ENCODE data around the gene RAB24. TPM values are rescaled to one million over a fixed set of nuclear protein-coding genes. Genes with fewer than 3 reads are reported as not detected.
"Not testable (repeated sequence)": the region's sequence is repeated elsewhere in the genome, so short reads cannot be mapped to it uniquely, and the experiment has no call there.

Gene RAB24
- total RNA-seq, 1 donor from 2014 or later, result 31.7 TPM

DNA sequence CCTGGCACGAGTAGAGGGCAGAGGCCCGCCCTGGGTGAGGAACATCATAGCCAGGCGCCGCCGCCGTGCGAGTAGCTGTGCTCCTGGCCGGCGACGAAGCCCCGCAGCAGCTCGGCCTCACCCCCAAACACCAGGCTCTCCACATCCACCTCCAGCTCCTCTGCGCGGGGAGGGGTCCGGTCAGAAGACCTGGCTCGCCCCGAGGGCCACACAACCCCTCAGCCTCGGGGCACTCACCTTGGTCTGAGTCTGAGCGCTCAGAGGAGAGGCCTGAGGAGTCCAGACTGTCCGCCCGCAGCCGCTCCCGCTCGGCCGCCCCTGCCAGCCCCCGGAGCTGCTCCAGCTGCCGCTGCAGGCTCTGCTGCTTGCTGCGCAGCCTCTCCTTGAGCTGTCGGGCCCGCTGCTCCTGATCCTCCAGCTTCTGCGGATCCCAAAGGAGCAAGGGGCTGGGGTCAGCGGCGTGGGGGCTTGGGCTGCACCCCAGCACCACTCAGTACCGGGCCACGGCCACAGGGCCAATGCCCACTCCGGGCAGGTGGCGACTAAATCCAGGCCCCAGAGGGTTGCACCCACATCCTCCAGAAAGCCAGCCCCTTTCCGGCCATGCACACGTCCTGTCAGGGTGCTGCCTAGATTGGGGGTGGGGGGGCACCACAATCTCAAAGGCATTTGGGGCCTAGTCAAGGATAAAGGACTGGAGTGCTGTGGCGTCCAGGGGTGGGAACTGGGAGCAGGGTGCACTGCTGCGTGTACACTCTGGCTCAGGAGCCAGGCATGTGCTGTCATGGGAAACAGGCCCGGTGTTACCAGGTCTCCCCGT, 4.2 kb upstream of the RAB24 start:
- TF ChIP-seq, protein P1, sequence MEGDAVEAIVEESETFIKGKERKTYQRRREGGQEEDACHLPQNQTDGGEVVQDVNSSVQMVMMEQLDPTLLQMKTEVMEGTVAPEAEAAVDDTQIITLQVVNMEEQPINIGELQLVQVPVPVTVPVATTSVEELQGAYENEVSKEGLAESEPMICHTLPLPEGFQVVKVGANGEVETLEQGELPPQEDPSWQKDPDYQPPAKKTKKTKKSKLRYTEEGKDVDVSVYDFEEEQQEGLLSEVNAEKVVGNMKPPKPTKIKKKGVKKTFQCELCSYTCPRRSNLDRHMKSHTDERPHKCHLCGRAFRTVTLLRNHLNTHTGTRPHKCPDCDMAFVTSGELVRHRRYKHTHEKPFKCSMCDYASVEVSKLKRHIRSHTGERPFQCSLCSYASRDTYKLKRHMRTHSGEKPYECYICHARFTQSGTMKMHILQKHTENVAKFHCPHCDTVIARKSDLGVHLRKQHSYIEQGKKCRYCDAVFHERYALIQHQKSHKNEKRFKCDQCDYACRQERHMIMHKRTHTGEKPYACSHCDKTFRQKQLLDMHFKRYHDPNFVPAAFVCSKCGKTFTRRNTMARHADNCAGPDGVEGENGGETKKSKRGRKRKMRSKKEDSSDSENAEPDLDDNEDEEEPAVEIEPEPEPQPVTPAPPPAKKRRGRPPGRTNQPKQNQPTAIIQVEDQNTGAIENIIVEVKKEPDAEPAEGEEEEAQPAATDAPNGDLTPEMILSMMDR (IDR thresholded peaks at IDR 0.05; ENCODE audit: insufficient read depth, low read depth, low read length), result no peak
- no peak for TF ChIP-seq EZH2 (IDR thresholded peaks at IDR 0.05; ENCODE audit: insufficient read depth, low read length)

DNA sequence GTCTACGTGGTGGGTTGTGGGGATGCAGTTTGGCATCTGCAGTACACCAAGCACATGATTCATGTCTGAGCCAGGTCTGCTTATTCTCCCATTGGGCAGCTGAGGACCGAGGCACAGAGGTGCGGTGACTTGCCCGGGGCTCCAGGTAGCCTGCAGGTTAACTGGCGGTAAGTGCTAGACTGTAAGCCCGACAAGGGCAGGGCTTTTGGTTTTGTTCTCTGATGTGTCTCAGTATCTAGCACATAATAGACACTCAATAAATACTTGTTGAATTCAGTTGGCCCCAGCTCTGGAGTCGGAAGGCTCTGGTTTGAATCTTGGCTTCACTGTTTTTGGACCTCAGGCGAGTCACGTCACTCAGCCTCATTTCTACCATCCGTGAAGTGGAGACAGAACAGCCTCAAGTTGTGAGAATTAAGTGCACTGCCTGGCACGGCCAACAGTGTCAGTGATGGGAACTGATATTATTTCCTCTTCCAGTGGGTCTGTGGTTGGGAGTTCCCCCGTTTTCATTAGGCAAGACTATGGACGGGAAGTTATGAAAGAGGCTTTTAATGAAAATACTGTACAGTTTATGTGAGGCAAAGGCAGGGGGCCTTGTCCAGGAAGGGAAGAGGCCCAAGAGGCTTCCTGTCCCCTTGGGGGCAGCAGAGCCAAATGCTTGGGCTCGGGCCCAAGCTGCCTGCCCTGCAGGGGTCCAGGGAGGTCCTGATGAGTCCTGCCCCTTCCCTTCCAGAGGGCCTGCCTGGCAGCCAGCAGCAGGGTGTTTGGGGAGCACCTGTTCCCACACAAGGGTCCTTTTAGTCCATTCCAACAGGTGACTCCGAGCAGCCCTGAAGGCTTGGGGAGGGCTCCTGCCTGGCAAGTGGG, 3.4 kb upstream of the RAB24 start:
- no peak for TF ChIP-seq EZH2 (IDR thresholded peaks at IDR 0.05; ENCODE audit: insufficient read depth, low read length)
- TF ChIP-seq, protein P1 (IDR thresholded peaks at IDR 0.05; ENCODE audit: insufficient read depth, low read depth, low read length), result no peak
- FAIRE-seq, result no peak

More for the DNA sequence above, 4.2 kb upstream of the RAB24 start:
- no peak overlapping the region for H2AFZ ChIP-seq (ENCODE audit: low read depth, low read length)
- H4K20me1 ChIP-seq (ENCODE audit: insufficient read depth, low read length), result peaks cover 52% of the 10 kb centered on the region
- no peak overlapping the region for H3K4me3 Mint-ChIP-seq (ENCODE audit: unreplicated experiment)
- peaks cover 57% of the 10 kb centered on the region for H3K79me2 ChIP-seq (ENCODE audit: insufficient read depth, low read length)
- H3K27ac Mint-ChIP-seq (ENCODE audit: unreplicated experiment), result no peak overlapping the region
- no peaks in the 10 kb centered on the region for H3K9me3 ChIP-seq (ENCODE audit: insufficient read depth, low read depth, low read length)
- H3K4me3 ChIP-seq (ENCODE audit: insufficient read depth, low read depth, low read length), result no peak overlapping the region
- no peaks in the 10 kb centered on the region for H3K27me3 ChIP-seq (ENCODE audit: insufficient read depth, low read length)
- no peak for FAIRE-seq
- no peak overlapping the region for H3K27ac ChIP-seq (ENCODE audit: low read depth, low read length)
- H3K4me1 ChIP-seq (ENCODE audit: insufficient read depth, low read length), result peaks cover 36% of the 10 kb centered on the region
- no peak overlapping the region for H3K4me2 ChIP-seq (ENCODE audit: low read length)
- no peak for DNase-seq (ENCODE audit: low read depth)
- no peak overlapping the region for H3K9ac ChIP-seq (ENCODE audit: low read length)
- H3K4me1 Mint-ChIP-seq (ENCODE audit: low read depth, unreplicated experiment), result peaks cover 18% of the 10 kb centered on the region
- H3K36me3 ChIP-seq (ENCODE audit: insufficient read depth, low read length), result peaks cover 10% of the 10 kb centered on the region
- H3K9me3 Mint-ChIP-seq (ENCODE audit: unreplicated experiment), result no peaks in the 10 kb centered on the region
- H3K36me3 Mint-ChIP-seq (ENCODE audit: low read depth, unreplicated experiment), result peaks cover 17% of the 10 kb centered on the region
- H3K27me3 Mint-ChIP-seq (ENCODE audit: low read depth, unreplicated experiment), result no peaks in the 10 kb centered on the region

DNA sequence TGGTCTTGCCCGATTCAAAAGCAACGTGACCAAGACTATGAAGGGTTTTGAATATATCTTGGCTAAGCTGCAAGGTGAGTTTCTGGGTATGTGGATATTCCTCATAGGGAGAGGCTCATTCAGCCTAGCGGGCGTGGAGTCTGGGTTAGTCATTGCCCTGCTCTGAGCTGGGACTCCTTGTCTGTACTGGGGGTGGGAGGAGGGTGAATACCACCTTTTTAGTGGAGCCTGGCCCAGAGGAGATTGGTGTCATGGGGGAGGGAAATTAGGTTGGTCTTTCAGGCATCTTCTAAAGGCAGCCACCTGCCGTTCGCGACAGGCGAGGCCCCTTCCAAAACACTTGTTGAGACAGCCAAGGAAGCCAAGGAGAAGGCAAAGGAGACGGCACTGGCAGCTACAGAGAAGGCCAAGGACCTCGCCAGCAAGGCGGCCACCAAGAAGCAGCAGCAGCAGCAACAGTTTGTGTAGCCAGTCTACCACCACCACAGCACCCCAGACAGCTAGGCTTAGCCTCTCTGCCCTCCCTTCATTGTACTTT, 2.7 kb upstream of the RAB24 start:
- H3K9ac ChIP-seq (ENCODE audit: low read length); H3K27me3 Mint-ChIP-seq (ENCODE audit: low read depth, unreplicated experiment); H3K9me3 Mint-ChIP-seq (ENCODE audit: unreplicated experiment); H2AFZ ChIP-seq (ENCODE audit: low read depth, low read length); H3K9me3 ChIP-seq (ENCODE audit: insufficient read depth, low read depth, low read length); FAIRE-seq; DNase-seq (ENCODE audit: low read depth); H3K27ac Mint-ChIP-seq (ENCODE audit: unreplicated experiment); H3K27ac ChIP-seq (ENCODE audit: low read depth, low read length); H3K4me3 ChIP-seq (ENCODE audit: insufficient read depth, low read depth, low read length); H3K27me3 ChIP-seq (ENCODE audit: insufficient read depth, low read length): not testable (repeated sequence)
- peak overlapping the region; percentile 92 for H3K4me2 ChIP-seq (ENCODE audit: low read length)
- H3K4me1 Mint-ChIP-seq (ENCODE audit: low read depth, unreplicated experiment), result peaks cover 21% of the 10 kb centered on the region
- peaks cover 42% of the 10 kb centered on the region for H3K4me1 ChIP-seq (ENCODE audit: insufficient read depth, low read length)
- peaks cover 24% of the 10 kb centered on the region for H3K36me3 Mint-ChIP-seq (ENCODE audit: low read depth, unreplicated experiment)
- peak overlapping the region; percentile 99 for H3K4me3 Mint-ChIP-seq (ENCODE audit: unreplicated experiment)
- H3K79me2 ChIP-seq (ENCODE audit: insufficient read depth, low read length), result peaks cover 73% of the 10 kb centered on the region
- peaks cover 66% of the 10 kb centered on the region for H4K20me1 ChIP-seq (ENCODE audit: insufficient read depth, low read length)
- H3K36me3 ChIP-seq (ENCODE audit: insufficient read depth, low read length), result peaks cover 15% of the 10 kb centered on the region

More for the DNA sequence above, 3.4 kb upstream of the RAB24 start:
- Mint-ChIP-seq H3K4me3 (ENCODE audit: unreplicated experiment) (no peak overlapping the region), H3K27ac (ENCODE audit: unreplicated experiment) (no peak overlapping the region), H3K9me3 (ENCODE audit: unreplicated experiment) (no peaks in the 10 kb centered on the region), H3K27me3 (ENCODE audit: low read depth, unreplicated experiment) (no peaks in the 10 kb centered on the region), H3K4me1 (ENCODE audit: low read depth, unreplicated experiment) (peaks cover 20% of the 10 kb centered on the region), H3K36me3 (ENCODE audit: low read depth, unreplicated experiment) (peaks cover 23% of the 10 kb centered on the region)
- Histone ChIP-seq H3K36me3 (ENCODE audit: insufficient read depth, low read length) (peaks cover 10% of the 10 kb centered on the region), H3K4me3 (ENCODE audit: insufficient read depth, low read depth, low read length) (no peak overlapping the region), H3K9ac (ENCODE audit: low read length) (no peak overlapping the region), H3K27me3 (ENCODE audit: insufficient read depth, low read length) (no peaks in the 10 kb centered on the region), H3K9me3 (ENCODE audit: insufficient read depth, low read depth, low read length) (no peaks in the 10 kb centered on the region), H3K4me1 (ENCODE audit: insufficient read depth, low read length) (peaks cover 39% of the 10 kb centered on the region), H2AFZ (ENCODE audit: low read depth, low read length) (no peak overlapping the region), H3K27ac (ENCODE audit: low read depth, low read length) (no peak overlapping the region), H3K79me2 (ENCODE audit: insufficient read depth, low read length) (peaks cover 65% of the 10 kb centered on the region), H3K4me2 (ENCODE audit: low read length) (no peak overlapping the region), H4K20me1 (ENCODE audit: insufficient read depth, low read length) (peaks cover 59% of the 10 kb centered on the region)
- DNase-seq (ENCODE audit: low read depth), result no peak

Measured in astrocyte (in vitro differentiated cells and primary cell).